Measurements from ENCODE around the gene FGD6.

DNA sequence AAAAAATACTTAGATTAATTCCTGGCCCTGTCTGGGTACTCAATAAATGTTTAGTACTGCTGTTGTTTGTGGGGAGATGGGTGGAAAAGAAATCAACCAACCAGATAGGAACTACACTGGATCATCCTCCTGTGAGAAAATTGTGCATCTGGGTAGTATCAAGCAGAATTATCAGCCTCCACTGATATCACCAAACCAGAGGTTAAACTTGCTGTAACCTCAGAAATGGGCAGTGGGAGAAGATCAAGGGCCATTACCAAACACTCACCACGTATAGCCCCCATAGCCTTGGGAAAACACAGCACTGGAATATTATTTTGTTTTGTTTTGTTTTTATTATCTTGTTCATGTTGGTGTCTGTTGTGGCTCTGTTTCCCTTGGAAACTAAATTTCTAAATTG, 20.0 kb upstream of the FGD6 start:
- TF ChIP-seq, protein P1, sequence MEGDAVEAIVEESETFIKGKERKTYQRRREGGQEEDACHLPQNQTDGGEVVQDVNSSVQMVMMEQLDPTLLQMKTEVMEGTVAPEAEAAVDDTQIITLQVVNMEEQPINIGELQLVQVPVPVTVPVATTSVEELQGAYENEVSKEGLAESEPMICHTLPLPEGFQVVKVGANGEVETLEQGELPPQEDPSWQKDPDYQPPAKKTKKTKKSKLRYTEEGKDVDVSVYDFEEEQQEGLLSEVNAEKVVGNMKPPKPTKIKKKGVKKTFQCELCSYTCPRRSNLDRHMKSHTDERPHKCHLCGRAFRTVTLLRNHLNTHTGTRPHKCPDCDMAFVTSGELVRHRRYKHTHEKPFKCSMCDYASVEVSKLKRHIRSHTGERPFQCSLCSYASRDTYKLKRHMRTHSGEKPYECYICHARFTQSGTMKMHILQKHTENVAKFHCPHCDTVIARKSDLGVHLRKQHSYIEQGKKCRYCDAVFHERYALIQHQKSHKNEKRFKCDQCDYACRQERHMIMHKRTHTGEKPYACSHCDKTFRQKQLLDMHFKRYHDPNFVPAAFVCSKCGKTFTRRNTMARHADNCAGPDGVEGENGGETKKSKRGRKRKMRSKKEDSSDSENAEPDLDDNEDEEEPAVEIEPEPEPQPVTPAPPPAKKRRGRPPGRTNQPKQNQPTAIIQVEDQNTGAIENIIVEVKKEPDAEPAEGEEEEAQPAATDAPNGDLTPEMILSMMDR (conservative IDR thresholded peaks at IDR 0.05 in 1 of 2, IDR thresholded peaks at IDR 0.05 in 1 of 2; ENCODE audit: low read depth in 1 of 2, low read length in 2 of 2) = no peak
- no peak for TF ChIP-seq EZH2 (IDR thresholded peaks at IDR 0.05; ENCODE audit: low read length, missing control alignments)

All from fibroblast of lung (primary cell).